ENCODE data around the gene CFAP210.
A peak's percentile ranks its signal among the peaks of the same experiment; 100 is the strongest.

Gene CFAP210

GRCh38 chr2:169694113-169694893 lies at the start of gene CFAP210, which contains the start of gene PHOSPHO2:
TSS of gene CFAP210 (minus strand) at chr2:169694405. CDS start at chr2:169694327, 78 bp downstream.
TSS of gene PHOSPHO2 (plus strand) at chr2:169694469. CDS start at chr2:169700972, 6,503 bp downstream.
- DNase-seq, result peak; percentile 83

GRCh38 chr2:169743549-169743948 lies 49.3 kb upstream of the CFAP210 start:
- no peak for DNase-seq

GRCh38 chr2:169739351-169739750 lies 45.1 kb upstream of the CFAP210 start:
- DNase-seq, result no peak

- no peak for DNase-seq
Observed at GRCh38 chr2:169738566-169739229, 44.5 kb upstream of the CFAP210 start.

GRCh38 chr2:169736902-169737301 lies 42.7 kb upstream of the CFAP210 start:
- DNase-seq, result no peak

- no peak for DNase-seq
Observed at GRCh38 chr2:169735623-169736022, 41.4 kb upstream of the CFAP210 start.

GRCh38 chr2:169734169-169734847 lies 40.1 kb upstream of the CFAP210 start:
- DNase-seq, result no peak

- peak; percentile 14 for DNase-seq
Observed at GRCh38 chr2:169732583-169733358, 38.6 kb upstream of the CFAP210 start.

- no peak for DNase-seq
Observed at GRCh38 chr2:169732075-169732474, 37.9 kb upstream of the CFAP210 start.

GRCh38 chr2:169729274-169729605 lies 35.0 kb upstream of the CFAP210 start:
- DNase-seq, result no peak

GRCh38 chr2:169727065-169727464 lies 32.9 kb upstream of the CFAP210 start:
- no peak for DNase-seq

GRCh38 chr2:169721016-169721415 lies 26.8 kb upstream of the CFAP210 start:
- no peak for DNase-seq

GRCh38 chr2:169718930-169719504 lies 24.8 kb upstream of the CFAP210 start:
- no peak for DNase-seq

- no peak for DNase-seq
Observed at GRCh38 chr2:169717691-169718063, 23.5 kb upstream of the CFAP210 start.

- no peak for DNase-seq
Observed at GRCh38 chr2:169716938-169717690, 22.9 kb upstream of the CFAP210 start.

GRCh38 chr2:169716238-169716886 lies 22.2 kb upstream of the CFAP210 start:
- DNase-seq, result peak; percentile 47

GRCh38 chr2:169715379-169716237 lies 21.4 kb upstream of the CFAP210 start:
- no peak for DNase-seq

- no peak for DNase-seq
Observed at GRCh38 chr2:169714699-169715098, 20.5 kb upstream of the CFAP210 start.

- no peak for DNase-seq
Observed at GRCh38 chr2:169713331-169713730, 19.1 kb upstream of the CFAP210 start.

- no peak for DNase-seq
Observed at GRCh38 chr2:169712791-169713227, 18.6 kb upstream of the CFAP210 start.

Measured in DMS 273 treated with DMSO at 0.1 percent for 48 hours (cell line).